Epithelial cell of esophagus (primary cell): ENCODE results near the gene TREX2.
A peak's percentile ranks its signal among the peaks of the same experiment; 100 is the strongest.

Source experiments
- DNase-seq: peaks from one replicate; pipeline ENCODE4 v3.0.0; 2010; ENCODE audit warnings: low read depth
- H3K4me3 ChIP-seq: 2 replicates; pipeline ENCODE4 v1.5.1; 2011; ENCODE audit warnings: mild to moderate bottlenecking, low read length, control low read depth
- CTCF ChIP-seq: IDR thresholded peaks from 2 replicates; pipeline ENCODE4 v1.5.1; 2011; ENCODE audit warnings: low read depth, mild to moderate bottlenecking, low read length, control low read depth, inconsistent platforms; ENCODE audit not compliant: insufficient read depth; ENCODE audit errors: missing control alignments

TREX2 gene

GRCh38 chrX:153463556-153463955, 17.7 kb upstream of the TREX2 start:
- no peak for TF ChIP-seq CTCF
- DNase-seq = no peak
- no peak overlapping the region for H3K4me3 ChIP-seq

GRCh38 chrX:153463031-153463430, 17.2 kb upstream of the TREX2 start:
- no peak for TF ChIP-seq CTCF

GRCh38 chrX:153462291-153462690, 16.4 kb upstream of the TREX2 start:
- no peak overlapping the region for H3K4me3 ChIP-seq
- no peak for TF ChIP-seq CTCF
- no peak for DNase-seq

More at GRCh38 chrX:153463031-153463430, 17.2 kb upstream of the TREX2 start:
- no peak for DNase-seq
- no peak overlapping the region for H3K4me3 ChIP-seq

- no peak overlapping the region for H3K4me3 ChIP-seq
- TF ChIP-seq CTCF = peak; percentile 70
- peak; percentile 47 for DNase-seq
Observed at GRCh38 chrX:153460826-153461225, 15.0 kb upstream of the TREX2 start.

GRCh38 chrX:153459986-153460385, 14.1 kb upstream of the TREX2 start:
- no peak overlapping the region for H3K4me3 ChIP-seq
- no peak for TF ChIP-seq CTCF
- DNase-seq = peak; percentile 14

- no peak for DNase-seq
- H3K4me3 ChIP-seq = no peak overlapping the region
- TF ChIP-seq CTCF = no peak
Observed at GRCh38 chrX:153458476-153458875, 12.6 kb upstream of the TREX2 start.

GRCh38 chrX:153457827-153458466, 12.1 kb upstream of the TREX2 start:
- DNase-seq = no peak
- no peak overlapping the region for H3K4me3 ChIP-seq
- no peak for TF ChIP-seq CTCF
